ENCODE data around the gene SLC22A23.

GRCh38 chr6:3455569-3456394 lies 1.1 kb downstream of the SLC22A23 start:
- TF ChIP-seq CTCF (IDR thresholded peaks at IDR 0.05) (no peak), EP300 (IDR thresholded peaks at IDR 0.05) (no peak)
